Suprapubic skin (tissue), 4 donors: ENCODE data around the gene CXCR3. TPM values are rescaled to one million over a fixed set of nuclear protein-coding genes. Genes with fewer than 3 reads are reported as not detected.

ENCODE experiments used
- DNase-seq, 2 donors: peaks; one replicate each; pipeline ENCODE4 v3.0.0-alpha.2; 2019; ENCODE audit warnings: low spot score in 2 of 2
- H3K27ac ChIP-seq: fragments of 200-600 bp; sonication (generic); one replicate; pipeline ENCODE4 v1.5.1; 2019
- H3K27me3 ChIP-seq: fragments of 200-600 bp; sonication (generic); one replicate; pipeline ENCODE4 v1.5.1; 2019
- H3K36me3 ChIP-seq: fragments of 200-600 bp; sonication (generic); one replicate; pipeline ENCODE4 v1.5.1; 2019
- H3K4me1 ChIP-seq: fragments of 200-600 bp; sonication (generic); one replicate; pipeline ENCODE4 v1.5.1; 2019
- H3K4me3 ChIP-seq: fragments of 200-600 bp; sonication (generic); one replicate; pipeline ENCODE4 v1.5.1; 2019; ENCODE audit warnings: mild to moderate bottlenecking
- H3K9me3 ChIP-seq: fragments of 200-600 bp; sonication (generic); one replicate; pipeline ENCODE4 v1.5.1; 2019
- CTCF ChIP-seq, 2 donors: fragments of 200-600 bp in 1 of 2; fragments of 450-650 bp in 1 of 2; sonication (generic) in 1 of 2; IDR thresholded peaks; one replicate each; pipeline ENCODE4 v1.5.1; 2016 to 2019; ENCODE audit warnings: antibody characterized with exemption in 2 of 2, mild to moderate bottlenecking in 1 of 2, moderate library complexity in 1 of 2
- EP300 ChIP-seq: sonication (generic); formaldehyde crosslinking; IDR thresholded peaks from one replicate; pipeline ENCODE4 v1.6.1; 2017; ENCODE audit warnings: antibody characterized with exemption
- POLR2A ChIP-seq, 2 donors: fragments of 450-650 bp; IDR thresholded peaks; one replicate each; pipeline ENCODE4 v1.6.1; 2017; ENCODE audit warnings: antibody characterized with exemption in 2 of 2, mild to moderate bottlenecking in 2 of 2, moderate library complexity in 2 of 2
- POLR2AphosphoS5 ChIP-seq, 3 donors: sonication (generic); formaldehyde crosslinking; IDR thresholded peaks; one replicate each; pipeline ENCODE4 v1.6.1; 2017; ENCODE audit warnings: antibody characterized with exemption in 3 of 3
- WGBS: methylation state at CpG from one replicate; pipeline ENCODE4 v1.1.5; 2018; 5-methylcytosine and 5-hydroxymethylcytosine counted together
- total RNA-seq, 4 donors: library from RNA; depleted of rRNA; stranded (reverse); fragments of >200 nt; gene quantifications; one replicate each; pipeline ENCODE4 v1.1.0, GENCODE V29; 2016

CXCR3 gene
- total RNA-seq, 4 donors from 2014 or later: 0.29 to 0.30 TPM; not detected in 2

DNA sequence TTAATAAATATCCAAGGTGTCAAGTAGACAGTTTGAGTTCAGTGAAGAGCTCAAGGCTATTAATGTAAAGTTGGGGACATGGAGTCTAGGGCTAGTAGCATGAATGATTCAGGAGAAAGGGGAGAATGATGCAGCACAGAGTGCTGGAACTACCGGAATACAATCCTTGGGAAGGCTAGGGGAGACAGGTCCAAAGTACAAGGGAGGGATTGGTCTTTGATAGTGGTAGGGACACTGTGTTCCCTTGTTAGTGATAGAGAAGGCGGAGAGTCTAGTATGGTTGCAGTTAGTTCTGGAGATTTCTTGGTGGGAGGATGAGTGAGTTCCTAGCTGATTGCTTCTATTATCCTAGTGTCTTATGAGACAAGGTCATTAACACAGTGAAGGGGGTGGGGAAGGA lies 31.4 kb downstream of the CXCR3 start:
- TF ChIP-seq POLR2AphosphoS5 (IDR thresholded peaks at IDR 0.05): no peak
- TF ChIP-seq CTCF (IDR thresholded peaks at IDR 0.05): no peak
- TF ChIP-seq EP300: no peak
- no peak for TF ChIP-seq POLR2A (IDR thresholded peaks at IDR 0.05)
- no peaks in the 10 kb centered on the region for H3K27me3 ChIP-seq
- no peaks in the 10 kb centered on the region for H3K36me3 ChIP-seq
- no peak overlapping the region for H3K27ac ChIP-seq
- 95% methylated on average over 2 of the region's 2 CpGs for WGBS
- no peak overlapping the region for H3K4me3 ChIP-seq
- DNase-seq: no peak
- H3K9me3 ChIP-seq: no peaks in the 10 kb centered on the region
- H3K4me1 ChIP-seq: no peaks in the 10 kb centered on the region

GRCh38 chrX:71581210-71581609 lies 37.1 kb downstream of the CXCR3 start:
- H3K4me3 ChIP-seq: no peak overlapping the region
- 76% methylated on average over 5 of the region's 5 CpGs for WGBS
- no peaks in the 10 kb centered on the region for H3K4me1 ChIP-seq
- H3K36me3 ChIP-seq: peaks cover 4% of the 10 kb centered on the region
- no peak overlapping the region for H3K27ac ChIP-seq
- H3K9me3 ChIP-seq: no peaks in the 10 kb centered on the region
- H3K27me3 ChIP-seq: no peaks in the 10 kb centered on the region
- DNase-seq: no peak
- TF ChIP-seq CTCF (IDR thresholded peaks at IDR 0.05) (no peak), EP300 (no peak), POLR2A (IDR thresholded peaks at IDR 0.05) (no peak), POLR2AphosphoS5 (IDR thresholded peaks at IDR 0.05) (no peak)

- DNase-seq: no peak
- Histone ChIP-seq H3K27ac (no peak overlapping the region), H3K4me3 (no peak overlapping the region), H3K9me3 (no peaks in the 10 kb centered on the region), H3K27me3 (no peaks in the 10 kb centered on the region), H3K4me1 (no peaks in the 10 kb centered on the region), H3K36me3 (peaks cover 11% of the 10 kb centered on the region)
- TF ChIP-seq POLR2AphosphoS5 (IDR thresholded peaks at IDR 0.05) (no peak), CTCF (IDR thresholded peaks at IDR 0.05) (no peak), POLR2A (IDR thresholded peaks at IDR 0.05) (no peak), EP300 (no peak)
- WGBS: 88% methylated on average over 7 of the region's 7 CpGs
Measured at GRCh38 chrX:71579990-71580380, 38.3 kb downstream of the CXCR3 start.

DNA sequence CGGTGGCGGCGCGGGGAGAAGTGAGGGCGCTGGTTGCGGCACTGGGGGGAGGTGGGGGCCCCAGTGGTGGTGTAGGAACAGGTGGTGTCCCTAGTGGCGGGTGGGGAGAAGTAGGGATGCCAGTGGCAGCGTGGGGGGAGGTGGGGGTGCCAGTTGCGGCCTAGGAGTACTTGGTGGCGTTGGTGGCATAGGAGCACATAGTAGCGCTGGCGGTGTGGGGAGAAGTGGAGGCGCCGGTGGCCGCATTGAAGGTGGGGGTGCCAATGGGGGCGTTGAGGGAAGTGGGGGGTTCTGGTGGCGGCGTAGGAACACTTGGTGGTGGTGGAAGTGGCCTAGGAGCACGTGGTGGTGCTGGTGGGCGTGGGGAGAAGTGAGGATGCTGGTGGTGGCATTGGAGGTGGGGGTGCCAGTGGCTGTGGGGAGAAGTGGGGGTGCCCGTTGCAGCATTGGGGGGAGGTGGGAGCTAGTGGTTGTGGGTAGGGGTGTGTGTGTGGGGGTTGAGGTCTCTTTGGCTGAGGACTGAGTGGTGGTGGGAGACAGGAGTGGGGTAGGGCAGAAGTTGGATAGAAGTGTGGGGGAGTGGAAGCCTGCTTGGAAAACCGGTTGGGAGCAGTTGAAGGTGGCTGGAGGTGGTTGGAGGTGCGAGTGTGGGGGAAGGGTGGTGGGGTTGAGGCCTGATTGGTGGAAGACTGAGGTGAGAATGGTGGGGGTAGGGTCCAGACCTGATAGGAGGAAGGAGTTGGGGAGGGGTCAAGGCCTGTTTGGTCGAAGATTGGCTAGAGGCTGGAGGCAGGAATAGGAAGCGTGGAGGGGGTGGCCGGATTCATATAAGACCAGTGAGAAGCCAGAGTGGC lies 38.9 kb downstream of the CXCR3 start:
- 95% methylated on average over 26 of the region's 26 CpGs for WGBS

More for the DNA sequence above, 38.9 kb downstream of the CXCR3 start:
- TF ChIP-seq CTCF (IDR thresholded peaks at IDR 0.05): no peak
- TF ChIP-seq POLR2A (IDR thresholded peaks at IDR 0.05): no peak
- TF ChIP-seq POLR2AphosphoS5 (IDR thresholded peaks at IDR 0.05): no peak
- no peak for TF ChIP-seq EP300
- Histone ChIP-seq H3K4me1 (no peaks in the 10 kb centered on the region), H3K9me3 (no peaks in the 10 kb centered on the region), H3K27me3 (no peaks in the 10 kb centered on the region), H3K27ac (no peak overlapping the region), H3K4me3 (no peak overlapping the region), H3K36me3 (peaks cover 13% of the 10 kb centered on the region)
- DNase-seq: no peak
